ENCODE data around the gene HTR3B. TPM values are rescaled to one million over a fixed set of nuclear protein-coding genes. Genes with fewer than 3 reads are reported as not detected.

The HTR3B gene
- total RNA-seq, 2 donors from 2014 or later: not detected

DNA sequence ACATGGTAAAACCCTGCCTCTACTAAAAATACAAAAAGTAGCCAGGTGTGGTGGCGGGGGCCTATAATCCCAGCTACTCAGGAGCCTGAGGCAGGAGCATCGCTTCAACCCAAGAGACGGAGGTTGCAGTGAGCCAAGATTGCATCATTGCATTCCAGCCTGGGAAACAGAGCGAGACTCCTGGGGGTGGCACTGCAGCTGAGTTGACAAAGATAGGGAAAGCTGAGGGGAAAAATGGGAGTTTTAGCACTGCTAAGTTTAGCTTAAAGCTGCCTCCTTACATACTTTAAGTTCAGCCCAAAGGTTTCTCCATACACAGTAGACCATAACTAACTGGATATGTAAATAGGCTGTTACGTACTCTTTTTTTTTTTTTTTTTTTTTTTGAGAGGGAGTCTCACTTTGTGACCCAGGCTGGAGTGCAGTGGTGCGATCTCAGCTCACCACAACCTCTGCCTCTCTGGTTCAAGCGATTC lies 20.2 kb upstream of the HTR3B start:
- H3K4me3 Mint-ChIP-seq: no peak overlapping the region
- peak; percentile 84 for DNase-seq
- WGBS, 2 experiments (ENCODE audit: insufficient coverage in 1 of 2, insufficient read length in 1 of 2): 58 to 69% methylated on average over 3 to 6 of the region's 7 CpGs

GRCh38 chr11:113885897-113886296 lies 18.7 kb upstream of the HTR3B start:
- Histone ChIP-seq H3K9me3 (ENCODE audit: control insufficient read depth, low read length) (no peaks in the 10 kb centered on the region), H3K27me3 (ENCODE audit: control insufficient read depth, insufficient read depth, low read length, poor library complexity, severe bottlenecking) (no peaks in the 10 kb centered on the region), H3K4me1 (ENCODE audit: control insufficient read depth, insufficient read depth, low read length) (no peaks in the 10 kb centered on the region), H3K27ac (ENCODE audit: low read depth, low read length) (no peak overlapping the region), H3K36me3 (ENCODE audit: control insufficient read depth, insufficient read depth, low read length) (no peaks in the 10 kb centered on the region), H3K4me3 (ENCODE audit: low read length) (no peak overlapping the region), H3K9ac (ENCODE audit: extremely low read depth, low read length, poor library complexity, severe bottlenecking) (no peak overlapping the region)
- H3K27ac Mint-ChIP-seq: no peak overlapping the region
- no peaks in the 10 kb centered on the region for H3K36me3 Mint-ChIP-seq (ENCODE audit: low read depth)
- WGBS, 2 experiments (ENCODE audit: insufficient coverage in 1 of 2, insufficient read length in 1 of 2): 70% methylated on average over 3 to 5 of the region's 6 CpGs
- no peak overlapping the region for H3K4me3 Mint-ChIP-seq
- H3K27me3 Mint-ChIP-seq (ENCODE audit: insufficient read depth): no peaks in the 10 kb centered on the region
- DNase-seq: peak; percentile 47
- TF ChIP-seq, protein P1, sequence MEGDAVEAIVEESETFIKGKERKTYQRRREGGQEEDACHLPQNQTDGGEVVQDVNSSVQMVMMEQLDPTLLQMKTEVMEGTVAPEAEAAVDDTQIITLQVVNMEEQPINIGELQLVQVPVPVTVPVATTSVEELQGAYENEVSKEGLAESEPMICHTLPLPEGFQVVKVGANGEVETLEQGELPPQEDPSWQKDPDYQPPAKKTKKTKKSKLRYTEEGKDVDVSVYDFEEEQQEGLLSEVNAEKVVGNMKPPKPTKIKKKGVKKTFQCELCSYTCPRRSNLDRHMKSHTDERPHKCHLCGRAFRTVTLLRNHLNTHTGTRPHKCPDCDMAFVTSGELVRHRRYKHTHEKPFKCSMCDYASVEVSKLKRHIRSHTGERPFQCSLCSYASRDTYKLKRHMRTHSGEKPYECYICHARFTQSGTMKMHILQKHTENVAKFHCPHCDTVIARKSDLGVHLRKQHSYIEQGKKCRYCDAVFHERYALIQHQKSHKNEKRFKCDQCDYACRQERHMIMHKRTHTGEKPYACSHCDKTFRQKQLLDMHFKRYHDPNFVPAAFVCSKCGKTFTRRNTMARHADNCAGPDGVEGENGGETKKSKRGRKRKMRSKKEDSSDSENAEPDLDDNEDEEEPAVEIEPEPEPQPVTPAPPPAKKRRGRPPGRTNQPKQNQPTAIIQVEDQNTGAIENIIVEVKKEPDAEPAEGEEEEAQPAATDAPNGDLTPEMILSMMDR (conservative IDR thresholded peaks at IDR 0.05): no peak
- no peaks in the 10 kb centered on the region for H3K9me3 Mint-ChIP-seq
- peaks cover 8% of the 10 kb centered on the region for H3K4me1 Mint-ChIP-seq

More for the DNA sequence above, 20.2 kb upstream of the HTR3B start:
- Histone ChIP-seq H3K4me3 (ENCODE audit: low read length) (no peak overlapping the region), H3K9ac (ENCODE audit: extremely low read depth, low read length, poor library complexity, severe bottlenecking) (peak overlapping the region; percentile 7), H3K36me3 (ENCODE audit: control insufficient read depth, insufficient read depth, low read length) (no peaks in the 10 kb centered on the region), H3K27me3 (ENCODE audit: control insufficient read depth, insufficient read depth, low read length, poor library complexity, severe bottlenecking) (no peaks in the 10 kb centered on the region), H3K4me1 (ENCODE audit: control insufficient read depth, insufficient read depth, low read length) (no peaks in the 10 kb centered on the region), H3K9me3 (ENCODE audit: control insufficient read depth, low read length) (no peaks in the 10 kb centered on the region), H3K27ac (ENCODE audit: low read depth, low read length) (no peak overlapping the region)
- H3K36me3 Mint-ChIP-seq (ENCODE audit: low read depth): no peaks in the 10 kb centered on the region
- H3K27me3 Mint-ChIP-seq (ENCODE audit: insufficient read depth): no peaks in the 10 kb centered on the region
- H3K9me3 Mint-ChIP-seq: peaks cover 5% of the 10 kb centered on the region
- peaks cover 8% of the 10 kb centered on the region for H3K4me1 Mint-ChIP-seq
- peak overlapping the region; percentile 87 for H3K27ac Mint-ChIP-seq
- TF ChIP-seq, protein P1 (conservative IDR thresholded peaks at IDR 0.05): no peak

DNA sequence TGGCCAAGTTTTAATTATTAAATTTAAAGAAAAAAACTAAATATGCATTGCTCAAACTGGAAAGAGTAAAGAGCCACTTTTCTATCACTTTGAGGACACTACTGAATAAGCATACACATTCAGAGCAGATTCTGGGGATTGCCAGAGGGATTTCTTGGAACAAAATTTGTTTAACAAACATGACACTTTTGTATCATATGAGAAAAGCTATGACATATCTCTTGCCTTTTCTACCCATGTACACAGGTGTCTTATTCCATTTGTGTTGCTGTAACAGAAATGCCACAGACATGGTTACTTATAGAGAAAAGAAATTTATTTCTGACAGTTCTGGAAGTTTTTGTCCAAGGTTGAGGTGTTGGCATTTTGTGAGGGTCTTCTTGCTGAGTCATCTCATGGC lies 15.7 kb upstream of the HTR3B start:
- TF ChIP-seq, protein P1 (conservative IDR thresholded peaks at IDR 0.05): no peak
- Histone ChIP-seq H3K9me3 (ENCODE audit: control insufficient read depth, low read length) (no peaks in the 10 kb centered on the region), H3K27ac (ENCODE audit: low read depth, low read length) (no peak overlapping the region), H3K27me3 (ENCODE audit: control insufficient read depth, insufficient read depth, low read length, poor library complexity, severe bottlenecking) (no peaks in the 10 kb centered on the region), H3K4me1 (ENCODE audit: control insufficient read depth, insufficient read depth, low read length) (no peaks in the 10 kb centered on the region), H3K4me3 (ENCODE audit: low read length) (no peak overlapping the region), H3K9ac (ENCODE audit: extremely low read depth, low read length, poor library complexity, severe bottlenecking) (no peak overlapping the region), H3K36me3 (ENCODE audit: control insufficient read depth, insufficient read depth, low read length) (no peaks in the 10 kb centered on the region)
- Mint-ChIP-seq H3K36me3 (ENCODE audit: low read depth) (no peaks in the 10 kb centered on the region), H3K27ac (no peak overlapping the region), H3K4me1 (peaks cover 8% of the 10 kb centered on the region), H3K27me3 (ENCODE audit: insufficient read depth) (no peaks in the 10 kb centered on the region), H3K4me3 (no peak overlapping the region), H3K9me3 (no peaks in the 10 kb centered on the region)
- DNase-seq: no peak

Measured in endodermal cell (in vitro differentiated cells).